NCI-H2029 treated with DMSO at 0.1 percent for 48 hours (cell line): ENCODE data around the gene OLAH.
"Not testable (repeated sequence)": the region's sequence is repeated elsewhere in the genome, so short reads cannot be mapped to it uniquely, and the experiment has no call there.

Source experiments
- DNase-seq: peaks from one replicate; lab custom pipeline; 2025; lab: John Stamatoyannopoulos, UW

The OLAH gene

GRCh38 chr10:15043674-15044073 is at the start of gene OLAH:
Gene OLAH (plus strand): TSS chr10:15043943. CDS start chr10:15047289, 3,346 bp downstream.
- no peak for DNase-seq

GRCh38 chr10:14995964-14996565 is 47.7 kb upstream of the OLAH start:
- no peak for DNase-seq

- DNase-seq = not testable (repeated sequence)
Observed at GRCh38 chr10:15013530-15013929, 30.2 kb upstream of the OLAH start.

GRCh38 chr10:15015451-15015850 is 28.3 kb upstream of the OLAH start:
- DNase-seq = no peak

GRCh38 chr10:15020966-15021365 is 22.8 kb upstream of the OLAH start:
- not testable (repeated sequence) for DNase-seq

GRCh38 chr10:15023079-15023478 is 20.7 kb upstream of the OLAH start:
- not testable (repeated sequence) for DNase-seq

GRCh38 chr10:15024017-15025004 is 19.4 kb upstream of the OLAH start:
- not testable (repeated sequence) for DNase-seq

GRCh38 chr10:15025040-15025439 is 18.7 kb upstream of the OLAH start:
- not testable (repeated sequence) for DNase-seq

GRCh38 chr10:15027741-15028140 is 16.0 kb upstream of the OLAH start:
- no peak for DNase-seq

GRCh38 chr10:15035385-15036301 is 8.1 kb upstream of the OLAH start:
- DNase-seq = no peak

- no peak for DNase-seq
Observed at GRCh38 chr10:15037691-15038090, 6.1 kb upstream of the OLAH start.

GRCh38 chr10:15038416-15038815 is 5.3 kb upstream of the OLAH start:
- no peak for DNase-seq

- DNase-seq = no peak
Observed at GRCh38 chr10:15045380-15045779, 1.6 kb downstream of the OLAH start.

GRCh38 chr10:15046626-15047025 is 2.9 kb downstream of the OLAH start:
- no peak for DNase-seq

- DNase-seq = no peak
Observed at GRCh38 chr10:15049533-15049932, 5.8 kb downstream of the OLAH start.

GRCh38 chr10:15052121-15052520 is 8.4 kb downstream of the OLAH start:
- DNase-seq = no peak

GRCh38 chr10:15053061-15053460 is 9.3 kb downstream of the OLAH start:
- DNase-seq = no peak

GRCh38 chr10:15058689-15059088 is 14.9 kb downstream of the OLAH start:
- DNase-seq = no peak

GRCh38 chr10:15059914-15060313 is 16.2 kb downstream of the OLAH start:
- DNase-seq = no peak

- no peak for DNase-seq
Observed at GRCh38 chr10:15060638-15061037, 16.9 kb downstream of the OLAH start.

GRCh38 chr10:15067154-15067553 is 23.4 kb downstream of the OLAH start:
- DNase-seq = no peak

- DNase-seq = no peak
Observed at GRCh38 chr10:15068802-15069201, 25.1 kb downstream of the OLAH start.
